Forelimb muscle (tissue), 1 donor: Measurements from ENCODE around the gene BANP. TPM values are rescaled to one million over a fixed set of nuclear protein-coding genes. Genes with fewer than 3 reads are reported as not detected.
"Not testable (repeated sequence)": the region's sequence is repeated elsewhere in the genome, so short reads cannot be mapped to it uniquely, and the experiment has no call there.

ENCODE experiments used
- DNase-seq: peaks from one replicate; pipeline ENCODE4 v3.0.0-alpha.2; 2013; ENCODE audit warnings: low read depth
- polyA plus RNA-seq: library from polyadenylated mRNA; unstranded; fragments of 120-200 nt; gene quantifications from one replicate; pipeline ENCODE4 v1.2.1, GENCODE V29; 2013; ENCODE audit not compliant: insufficient read length

Gene BANP
- polyA plus RNA-seq, 1 donor = 14.0 TPM

DNA sequence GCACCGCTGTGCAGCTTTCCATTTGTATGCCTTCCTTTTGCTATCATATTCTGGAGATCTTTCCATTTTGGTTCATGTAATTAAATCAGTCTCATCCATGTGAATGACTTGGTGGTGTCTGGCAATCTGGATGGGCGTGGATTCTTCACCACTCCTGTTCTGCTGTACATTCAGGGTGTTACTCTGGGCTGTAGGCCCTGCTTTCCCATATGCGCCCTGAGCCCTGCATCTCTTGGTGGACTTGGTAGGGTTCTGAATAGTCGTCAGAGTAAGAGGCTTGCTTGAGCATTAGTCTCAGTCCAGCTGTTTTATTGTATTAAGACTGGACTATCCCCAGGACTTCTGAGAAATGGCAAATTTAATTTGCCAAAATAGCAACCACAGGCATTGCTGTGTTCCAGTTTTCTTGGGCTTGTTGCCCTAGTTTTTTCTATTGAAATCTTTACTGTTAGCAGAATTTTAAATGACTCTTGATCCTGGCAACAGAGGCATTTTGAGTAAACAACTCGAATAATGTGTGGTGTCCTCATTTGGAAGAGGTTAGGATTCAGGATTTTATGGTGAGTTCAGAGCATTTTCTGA, 14.9 kb downstream of the BANP start:
- peak; percentile 51 for DNase-seq

DNA sequence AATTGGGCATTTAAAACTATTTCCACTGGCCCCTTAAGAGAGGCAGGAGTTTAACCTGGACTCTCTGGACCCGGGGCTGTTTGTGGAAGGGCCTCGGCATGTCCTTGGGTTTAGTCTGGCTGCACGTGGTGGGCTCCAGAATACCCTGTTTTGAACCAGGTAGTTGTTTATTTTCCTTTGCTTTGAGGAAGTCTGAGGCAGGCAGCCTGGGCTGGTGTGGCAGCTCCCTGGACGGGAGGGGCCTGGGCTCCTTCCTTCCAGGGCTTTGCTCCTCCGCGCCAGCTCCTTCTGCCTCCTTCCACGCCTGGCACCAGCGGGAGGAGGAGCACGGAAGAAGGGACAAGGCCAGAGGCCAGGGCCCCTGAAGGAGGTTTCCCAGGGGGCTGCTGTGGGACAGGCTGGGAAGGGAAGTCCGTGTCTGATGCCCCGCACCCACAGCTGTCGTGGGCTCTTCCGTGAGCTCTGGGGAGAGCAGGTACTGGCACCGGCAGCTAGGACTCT, 15.5 kb downstream of the BANP start:
- DNase-seq = no peak

DNA sequence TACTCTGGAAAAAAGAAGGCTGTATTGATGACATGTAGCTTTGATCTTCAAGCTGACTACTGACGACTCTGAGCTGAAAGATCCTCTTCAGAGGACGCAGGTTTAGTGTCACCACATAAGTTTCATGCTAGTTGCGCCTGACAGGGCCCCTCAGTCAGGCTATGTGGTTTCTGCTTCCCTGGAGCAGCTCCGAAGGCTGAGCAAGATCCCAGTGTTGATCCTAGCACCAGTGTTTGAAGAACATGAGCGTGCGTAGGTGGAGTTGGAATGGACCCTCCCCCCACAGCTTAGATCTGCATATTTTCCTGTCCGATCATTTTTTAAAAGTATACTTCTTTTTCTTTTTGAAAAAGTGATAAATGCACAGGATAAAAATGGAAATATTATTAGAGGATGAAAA, 17.3 kb downstream of the BANP start:
- DNase-seq = no peak

DNA sequence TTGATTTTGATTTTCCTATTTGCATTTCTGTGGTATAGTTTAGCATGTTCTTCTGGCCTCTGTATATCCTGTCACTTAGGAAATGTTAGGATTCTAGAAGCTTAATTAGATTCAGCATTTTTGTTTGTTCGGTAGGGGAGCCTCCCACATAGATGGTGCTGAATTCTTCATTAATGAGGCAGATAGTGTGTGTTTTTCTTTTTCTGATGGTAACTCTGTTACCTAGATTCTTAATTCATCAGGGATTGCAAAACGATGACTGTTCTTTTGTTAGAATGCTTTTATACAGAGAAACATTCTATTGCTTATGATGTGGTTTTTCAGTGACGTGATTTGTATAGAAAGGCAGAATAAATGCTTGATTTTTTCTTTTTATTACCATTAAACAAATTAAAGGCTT, 19.0 kb downstream of the BANP start:
- DNase-seq = no peak

DNA sequence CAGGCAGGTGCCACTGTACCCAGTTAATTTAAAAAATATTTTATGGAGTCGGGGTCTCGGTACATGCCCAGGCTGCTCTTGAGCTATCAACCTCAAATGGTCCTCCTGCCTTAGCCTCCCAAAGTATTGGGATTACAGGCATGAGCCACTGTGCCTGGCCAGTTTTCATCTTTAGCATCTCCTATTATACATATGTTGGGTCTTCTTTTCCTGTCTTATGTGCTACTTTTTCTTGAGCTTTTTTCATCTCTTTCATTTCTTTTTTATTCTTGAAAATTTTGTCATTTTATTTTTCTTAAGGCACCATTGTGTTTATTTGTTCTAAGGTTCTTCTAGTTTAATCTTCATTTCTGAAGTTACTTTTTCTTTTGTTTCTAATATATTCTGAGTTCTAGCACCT, 20.7 kb downstream of the BANP start:
- no peak for DNase-seq

DNA sequence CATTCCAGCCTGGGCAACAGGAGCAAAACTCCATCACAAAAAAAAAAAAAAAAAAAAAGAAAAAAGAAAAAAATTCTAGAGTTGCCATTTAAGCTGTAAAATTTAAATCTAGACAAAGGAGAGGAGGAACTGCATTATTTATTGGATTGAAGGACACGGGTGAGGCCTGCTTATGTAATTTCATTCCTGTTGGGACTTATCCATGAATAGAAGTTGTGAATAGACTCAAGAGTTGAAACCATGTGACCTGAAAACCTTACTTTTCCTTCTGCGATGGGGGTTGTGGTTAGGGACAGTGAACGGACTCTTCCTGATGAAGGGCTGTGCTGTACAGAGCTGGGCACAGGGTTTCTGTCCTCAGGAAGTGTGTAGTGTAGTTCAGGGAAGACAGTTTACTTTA, 22.5 kb downstream of the BANP start:
- DNase-seq = no peak

DNA sequence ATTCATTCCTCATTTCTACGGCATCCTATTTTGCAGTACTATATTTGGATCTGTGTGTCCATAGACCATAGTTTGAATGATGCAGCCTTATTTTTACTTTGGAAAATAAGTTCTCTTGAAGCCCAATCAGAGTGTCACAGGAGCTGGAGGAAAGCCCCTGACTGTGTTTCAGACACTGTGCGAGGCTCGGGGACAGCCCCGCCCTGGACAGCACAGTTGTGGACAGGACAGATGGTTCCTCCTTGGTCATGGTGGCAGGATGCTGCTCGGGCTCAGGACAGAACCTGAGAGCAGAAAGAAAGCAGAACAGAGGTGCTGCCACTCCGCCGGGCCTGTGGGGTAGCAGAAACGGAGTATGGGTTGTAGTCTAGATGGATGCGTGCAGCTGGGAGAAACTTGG, 22.9 kb downstream of the BANP start:
- DNase-seq = no peak

DNA sequence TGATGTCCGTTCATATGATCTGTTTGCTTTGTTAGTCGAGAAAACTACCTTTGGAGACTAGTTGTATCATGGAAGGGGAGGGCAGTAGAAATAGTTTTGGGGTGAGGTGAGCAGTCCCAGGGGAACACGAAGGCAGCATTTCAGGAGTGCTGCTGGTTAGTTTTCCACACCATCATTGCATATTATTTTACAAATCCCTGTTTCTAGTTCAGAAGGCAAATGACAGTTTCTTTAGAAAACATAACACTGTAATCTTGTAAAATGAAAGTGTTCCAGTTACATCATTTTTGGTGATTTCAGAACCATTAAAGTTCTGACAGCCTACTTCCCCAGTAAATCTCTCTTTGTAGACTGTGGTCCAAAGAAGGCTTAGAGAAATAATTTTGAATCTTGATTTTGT, 25.4 kb downstream of the BANP start:
- no peak for DNase-seq

DNA sequence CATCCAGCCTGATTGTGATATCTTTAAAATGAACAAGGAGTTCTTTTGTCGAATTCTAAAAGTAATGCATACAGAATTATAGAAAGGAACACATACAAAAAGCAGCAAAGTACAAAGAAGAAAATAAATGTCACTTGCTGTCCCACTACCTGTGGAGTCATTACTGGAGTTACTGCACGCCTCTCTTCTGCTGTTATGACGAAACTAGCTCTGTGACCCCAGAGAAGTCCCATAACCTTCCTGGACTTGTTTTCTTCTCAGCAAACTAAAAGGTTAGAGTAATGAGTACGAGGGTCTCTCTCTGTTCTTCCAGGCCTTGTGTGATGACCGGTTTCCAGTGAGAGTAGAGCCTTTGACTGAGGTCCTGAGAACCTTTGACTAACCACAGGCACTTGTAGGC, 26.9 kb downstream of the BANP start:
- DNase-seq = no peak

DNA sequence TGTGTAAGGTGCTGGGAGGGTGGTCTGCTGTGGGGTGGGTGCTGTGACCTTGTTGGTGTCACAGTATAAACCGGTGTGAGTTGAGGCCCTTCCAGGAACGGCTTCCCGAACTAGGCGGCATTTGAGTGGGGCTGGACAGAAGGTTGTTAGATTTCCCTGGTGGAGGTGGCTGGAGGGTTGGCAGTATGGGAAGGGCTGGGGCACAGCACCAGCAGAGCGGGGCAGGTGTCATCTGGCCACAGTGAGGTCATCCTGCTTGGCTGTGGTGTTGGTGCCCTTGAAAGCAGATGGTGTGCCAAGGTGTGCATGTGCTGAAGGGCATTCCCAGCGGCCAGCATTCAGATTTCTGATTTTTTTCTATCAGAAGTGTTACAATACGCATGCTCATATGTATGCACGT, 28.1 kb downstream of the BANP start:
- DNase-seq = no peak

DNA sequence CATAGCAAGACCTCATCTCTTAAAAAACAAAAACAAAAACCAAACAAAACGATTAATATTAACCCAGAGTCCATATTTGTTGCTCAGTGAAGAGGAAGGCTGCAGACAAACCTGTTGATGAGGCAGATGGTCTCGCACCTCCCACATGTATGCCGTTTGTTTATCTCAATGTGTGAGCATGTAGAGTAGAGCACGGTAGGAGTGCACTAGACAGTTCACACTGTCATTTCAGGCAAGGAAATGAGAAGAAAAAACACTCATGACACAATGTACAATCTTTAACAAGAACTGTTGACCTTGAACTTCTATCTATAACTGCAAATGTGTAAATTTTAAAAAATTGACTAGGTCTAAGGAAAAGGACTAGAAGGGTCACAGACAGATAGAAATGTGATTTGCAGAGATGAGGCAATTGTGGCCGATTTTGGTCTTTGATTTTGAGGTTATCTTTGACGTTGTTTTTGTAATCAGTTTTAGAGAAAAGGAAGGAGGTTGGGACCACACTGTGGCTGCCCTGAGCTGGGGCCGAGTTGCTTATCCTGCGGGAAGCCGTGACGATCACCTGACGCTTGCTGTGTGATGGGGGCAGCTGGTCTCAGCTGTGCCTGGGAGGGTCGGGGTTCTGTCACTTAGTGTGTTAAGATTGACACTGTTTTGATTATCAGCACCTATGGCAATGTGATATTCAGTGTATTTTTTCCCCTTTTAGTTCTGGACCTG, 28.8 kb downstream of the BANP start:
- not testable (repeated sequence) for DNase-seq

DNA sequence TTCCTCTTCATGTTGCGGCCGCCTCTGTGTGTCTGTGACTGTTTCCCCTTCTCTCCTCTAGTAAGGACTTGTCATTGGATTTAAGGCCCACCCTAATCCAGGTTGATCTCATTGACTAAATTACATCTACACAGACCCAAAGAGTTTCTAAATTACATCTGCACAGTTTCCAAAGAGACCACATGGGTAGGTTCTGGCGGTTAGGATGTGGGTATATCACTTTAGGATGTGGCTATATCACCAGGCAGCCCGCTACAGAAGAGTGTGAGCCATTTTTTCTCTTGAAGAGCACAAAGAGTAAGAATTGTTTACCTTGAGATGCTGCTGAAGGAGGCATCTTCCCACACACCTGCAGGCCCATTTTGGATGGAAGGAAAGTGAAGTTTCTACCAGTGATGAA, 30.1 kb downstream of the BANP start:
- not testable (repeated sequence) for DNase-seq

DNA sequence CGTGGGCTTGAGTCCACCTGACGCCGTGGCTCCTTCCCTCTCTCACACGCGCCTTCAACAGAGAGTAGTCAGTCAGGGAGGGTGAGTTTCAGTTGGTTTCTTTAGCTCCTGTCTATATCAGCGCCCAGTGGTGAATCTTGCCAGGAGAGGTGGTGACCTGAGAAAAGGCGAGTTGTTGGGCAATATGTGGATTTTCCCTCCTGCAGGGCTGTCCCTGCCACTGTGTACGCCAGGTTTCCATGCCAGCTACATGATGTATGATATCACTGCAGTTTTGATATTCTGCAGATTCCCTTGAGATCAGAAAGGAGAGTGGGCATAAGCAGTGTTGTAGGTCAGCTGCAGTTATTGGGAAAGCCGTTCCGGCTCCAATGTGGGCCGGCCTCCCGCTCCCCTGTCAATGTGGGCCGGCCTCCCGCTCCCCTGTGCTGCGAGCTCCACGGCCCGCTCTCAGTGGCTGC, 31.4 kb downstream of the BANP start:
- DNase-seq = no peak

DNA sequence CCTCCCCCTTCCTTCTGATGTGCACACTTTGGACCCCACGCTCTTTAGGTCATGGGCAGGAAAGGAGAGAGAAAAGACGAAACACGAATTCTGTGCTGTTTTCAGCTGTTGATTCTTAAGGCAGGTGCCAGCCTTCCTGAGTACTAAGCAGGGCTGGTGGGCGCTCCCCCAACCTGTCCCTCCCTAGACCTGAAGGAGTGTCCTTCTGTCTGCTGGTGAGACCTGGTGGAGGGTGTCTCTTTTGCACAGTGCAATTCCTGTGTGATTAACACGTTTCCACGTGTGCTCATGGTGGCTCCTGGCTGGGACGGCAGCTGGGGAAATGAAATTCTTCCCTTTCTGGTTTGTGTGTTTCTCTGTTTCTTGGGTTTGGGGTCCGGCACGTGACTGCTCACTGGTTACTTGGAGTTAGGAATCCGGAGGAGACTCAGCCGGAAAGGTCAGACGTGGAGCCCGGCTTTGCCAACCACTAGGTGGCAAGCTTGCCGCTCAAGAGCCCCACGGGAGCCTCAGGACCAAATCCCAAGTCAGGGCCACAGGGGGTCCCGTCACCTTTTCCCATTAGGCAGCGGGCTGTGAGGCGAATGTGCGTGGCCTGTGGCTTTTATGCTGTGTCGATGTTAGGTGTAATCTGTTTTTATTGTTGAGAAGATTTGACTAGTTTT, 32.0 kb downstream of the BANP start:
- DNase-seq = not testable (repeated sequence)

DNA sequence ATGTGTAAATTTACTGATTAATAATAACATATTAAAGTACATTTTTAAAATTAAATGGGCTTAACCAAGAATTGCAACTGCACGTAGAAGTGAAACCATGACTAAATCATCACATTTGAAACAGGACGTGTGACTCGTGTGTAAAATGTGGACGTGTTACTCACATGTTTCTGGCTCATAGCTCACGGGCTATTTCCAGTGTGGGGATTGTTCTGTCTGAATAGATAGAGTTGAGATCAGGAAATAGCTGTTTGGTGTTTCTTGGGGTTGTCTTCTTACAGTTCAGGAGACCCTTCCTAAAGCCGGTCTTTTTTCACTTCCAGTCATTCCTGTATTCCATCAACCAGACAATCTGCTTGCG, 32.5 kb downstream of the BANP start:
- DNase-seq = not testable (repeated sequence)

DNA sequence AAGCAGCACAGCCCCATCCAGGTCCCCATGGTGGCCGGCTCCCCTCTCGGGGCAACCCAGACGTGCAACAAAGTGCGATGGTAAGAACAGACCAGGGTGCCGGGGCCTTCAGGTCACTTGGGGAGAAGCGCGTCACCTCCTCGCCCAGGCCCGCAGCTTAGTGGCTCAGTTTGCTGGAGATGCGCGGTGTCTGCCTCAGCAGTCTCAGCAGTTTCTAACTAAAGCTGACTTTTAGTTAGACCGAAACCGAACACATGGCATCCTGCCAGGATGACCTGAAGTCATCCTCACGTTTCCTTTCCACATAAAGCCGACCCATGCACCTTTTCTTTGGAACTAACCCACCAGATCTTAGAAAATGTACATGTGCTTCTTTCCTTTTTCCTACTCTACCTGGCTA, 32.9 kb downstream of the BANP start:
- DNase-seq = not testable (repeated sequence)

DNA sequence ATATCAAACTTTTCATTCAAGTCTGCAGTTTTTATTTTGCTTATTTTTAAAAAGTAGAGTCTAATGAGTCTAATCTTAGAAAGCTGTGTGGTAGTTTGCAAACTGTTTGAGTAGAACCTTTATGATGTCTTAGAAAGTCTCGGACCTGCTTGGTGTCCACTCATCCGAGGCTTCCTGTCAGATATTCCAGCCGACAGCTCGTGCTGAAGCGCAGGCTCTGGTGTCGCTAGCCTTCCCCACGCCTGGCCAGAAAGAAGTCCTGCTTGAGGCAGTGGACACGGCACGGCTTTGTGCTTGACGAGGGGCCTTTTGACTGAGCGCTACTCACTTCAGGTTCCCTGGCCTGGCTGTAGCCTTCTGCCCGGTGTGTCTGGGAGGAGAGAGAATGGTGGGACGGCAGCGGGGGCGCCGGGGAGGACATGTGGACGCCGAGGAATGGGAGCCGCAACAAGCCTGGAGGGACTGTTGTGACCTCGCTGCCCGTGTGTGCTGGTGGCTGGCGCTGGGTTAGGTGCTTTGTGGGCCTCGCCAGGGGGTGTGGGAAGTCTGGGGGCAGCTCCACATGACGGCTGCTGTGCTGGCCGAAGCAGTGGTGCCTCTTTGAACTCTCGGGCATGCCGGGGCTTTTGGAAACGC, 33.5 kb downstream of the BANP start:
- DNase-seq = no peak

DNA sequence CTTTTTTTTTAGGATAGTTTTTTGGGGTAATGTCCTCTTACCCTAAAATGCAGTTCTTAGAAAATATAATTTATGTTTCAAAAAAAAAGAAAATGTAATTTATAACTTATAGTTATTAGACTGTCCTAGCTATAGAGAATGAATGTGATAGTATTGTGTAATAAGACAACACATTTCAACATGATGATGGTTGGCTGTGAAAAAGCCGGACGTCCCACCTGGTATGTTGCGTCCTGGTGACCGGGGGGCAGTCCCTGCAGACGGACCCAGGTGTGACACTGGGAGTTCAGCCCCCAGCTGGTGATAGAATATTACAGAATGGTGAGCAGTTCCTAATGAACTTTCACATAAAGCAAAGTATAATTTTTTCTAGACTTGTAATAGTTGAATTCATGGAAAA, 34.3 kb downstream of the BANP start:
- DNase-seq = not testable (repeated sequence)

DNA sequence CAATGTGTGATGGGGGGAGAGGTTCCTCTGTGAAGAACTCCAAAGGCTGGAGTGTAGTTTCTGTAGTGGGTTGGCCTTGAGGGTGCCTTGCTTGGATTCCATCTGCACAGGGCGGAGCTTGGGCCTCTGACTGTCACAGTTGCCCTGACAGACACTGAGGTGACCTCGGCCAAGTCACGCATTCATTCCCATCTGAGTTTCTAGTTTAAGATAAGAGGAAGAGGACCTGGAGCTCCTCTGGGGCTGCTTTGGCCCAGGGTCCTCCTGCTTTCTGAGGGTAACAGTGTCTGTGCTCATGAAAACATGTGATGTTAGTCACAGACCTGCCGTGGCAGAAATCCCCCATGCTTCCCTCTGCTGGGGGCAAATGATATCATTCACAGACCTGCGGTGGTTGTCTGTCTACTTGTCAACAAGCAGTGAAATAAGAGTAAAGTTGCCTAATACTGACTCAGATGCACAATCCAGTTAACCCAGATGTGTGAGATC, 35.2 kb downstream of the BANP start:
- not testable (repeated sequence) for DNase-seq

DNA sequence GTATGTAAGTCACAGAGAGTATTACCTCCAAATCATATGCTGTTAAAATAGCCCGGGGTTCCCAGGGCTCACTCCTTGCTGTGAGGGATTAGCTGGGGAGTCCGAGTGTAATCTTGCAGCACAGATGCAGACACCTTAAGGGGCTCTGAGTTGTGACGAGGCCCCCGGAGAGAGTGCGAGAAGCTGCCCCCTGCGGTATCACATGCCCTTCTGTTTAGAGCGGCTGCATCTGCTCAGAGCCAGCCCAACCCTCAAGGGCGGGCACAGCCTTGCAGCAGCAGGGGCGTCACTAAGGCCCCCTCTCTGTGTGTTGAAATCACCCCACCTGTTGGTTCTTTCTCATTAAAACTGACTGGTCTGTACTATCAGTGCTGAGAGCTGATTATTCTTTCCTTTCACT, 37.4 kb downstream of the BANP start:
- DNase-seq = not testable (repeated sequence)

DNA sequence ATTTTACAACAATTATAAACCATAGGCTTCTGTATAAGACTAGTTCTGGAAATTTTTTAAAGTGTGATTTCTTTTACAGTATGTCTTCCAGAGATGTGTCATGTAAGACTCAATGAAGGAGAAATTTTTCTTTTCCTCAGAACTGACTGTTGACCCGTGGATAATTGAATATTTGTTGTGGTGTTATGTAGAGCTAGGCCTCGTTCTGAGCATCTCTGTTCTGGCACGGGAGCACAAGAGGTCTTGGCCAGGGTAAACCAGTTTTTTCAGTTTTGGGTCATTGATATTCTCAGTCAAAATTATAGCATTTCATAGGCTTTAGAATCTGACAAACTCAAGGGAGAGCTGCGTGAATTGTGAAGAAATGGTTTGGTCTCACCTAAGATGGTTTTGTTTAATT, 39.0 kb downstream of the BANP start:
- DNase-seq = not testable (repeated sequence)

DNA sequence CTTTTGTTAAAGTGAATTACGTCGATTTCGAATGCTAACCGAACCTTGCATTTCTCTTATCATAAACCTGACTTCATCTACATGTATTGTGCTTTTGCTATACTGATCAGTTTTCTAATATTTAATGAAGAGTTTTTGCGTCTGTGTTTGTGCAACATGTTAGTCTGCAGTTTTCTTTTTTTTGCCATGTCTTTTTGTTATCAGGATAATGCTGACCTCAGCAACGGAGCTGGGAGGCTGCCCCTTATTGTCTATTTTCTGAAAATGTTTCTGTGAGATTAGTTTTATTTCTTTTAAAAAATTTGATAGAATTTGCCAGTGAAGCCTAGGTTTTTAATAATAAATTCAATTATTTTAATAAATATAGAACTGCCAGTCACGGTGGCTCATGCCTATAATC, 40.9 kb downstream of the BANP start:
- not testable (repeated sequence) for DNase-seq
